GM19395 (cell line): Measurements from ENCODE around the gene ACAA2.
"Not testable (repeated sequence)": the region's sequence is repeated elsewhere in the genome, so short reads cannot be mapped to it uniquely, and the experiment has no call there.

Experiments
- ATAC-seq: cut with Tn5 transposase; IDR thresholded peaks from one replicate; pipeline ENCODE4 v1.9.1; 2021; ENCODE audit warnings: mild to moderate bottlenecking, moderate library complexity; ENCODE audit not compliant: unreplicated experiment

ACAA2 gene

DNA sequence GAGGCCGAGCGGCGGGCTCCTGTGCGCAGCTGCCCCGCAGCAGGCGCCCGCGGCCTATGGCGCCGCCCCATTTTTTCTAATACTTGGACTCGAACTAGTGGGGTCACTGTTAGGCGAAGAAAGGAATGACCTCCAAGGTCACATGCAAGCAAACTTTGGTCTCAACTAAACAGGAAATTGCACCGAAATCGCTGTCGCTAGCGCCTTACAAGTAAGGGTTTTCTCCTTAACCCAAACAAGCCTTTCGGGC, 339 bp downstream of the ACAA2 start:
- peak; percentile 34 for ATAC-seq

DNA sequence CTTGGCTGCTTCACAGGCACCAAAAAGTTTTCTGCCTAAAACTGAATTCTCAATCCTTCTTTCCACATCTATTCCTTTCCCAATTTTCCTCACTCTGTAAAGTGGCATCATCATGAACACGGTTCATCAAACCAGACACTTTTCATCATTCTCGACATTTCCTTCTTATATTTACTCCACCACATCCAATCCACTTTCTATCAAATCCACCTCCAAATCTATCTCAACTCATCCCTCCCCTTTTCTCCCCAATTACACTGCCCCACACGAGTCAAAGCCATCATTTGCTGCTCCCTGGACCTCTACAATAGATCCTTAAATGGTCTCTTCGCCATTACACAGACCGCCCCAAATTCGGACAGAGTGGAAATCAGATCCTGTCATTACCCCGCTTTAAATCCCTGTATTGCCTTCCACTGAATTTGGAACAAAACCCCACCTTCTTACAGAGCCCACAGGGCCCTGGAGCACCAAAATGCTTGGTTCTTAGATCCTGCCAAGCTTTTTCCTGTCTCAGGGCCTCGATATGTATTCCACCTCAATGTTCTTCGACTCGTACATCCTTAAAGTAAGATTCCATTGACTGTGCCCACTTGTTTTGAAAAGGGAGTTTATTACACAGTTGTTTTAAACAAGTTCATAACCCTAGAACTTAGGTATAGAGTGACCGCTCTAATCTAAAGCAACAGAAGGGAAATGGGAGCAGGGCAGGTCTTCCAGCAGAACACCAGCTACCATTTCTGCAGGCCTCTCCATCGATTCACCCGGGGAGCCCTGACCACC, 856 bp downstream of the ACAA2 start:
- ATAC-seq: no peak

- ATAC-seq: no peak
Observed at GRCh38 chr18:49811151-49811938, 2.0 kb downstream of the ACAA2 start.

DNA sequence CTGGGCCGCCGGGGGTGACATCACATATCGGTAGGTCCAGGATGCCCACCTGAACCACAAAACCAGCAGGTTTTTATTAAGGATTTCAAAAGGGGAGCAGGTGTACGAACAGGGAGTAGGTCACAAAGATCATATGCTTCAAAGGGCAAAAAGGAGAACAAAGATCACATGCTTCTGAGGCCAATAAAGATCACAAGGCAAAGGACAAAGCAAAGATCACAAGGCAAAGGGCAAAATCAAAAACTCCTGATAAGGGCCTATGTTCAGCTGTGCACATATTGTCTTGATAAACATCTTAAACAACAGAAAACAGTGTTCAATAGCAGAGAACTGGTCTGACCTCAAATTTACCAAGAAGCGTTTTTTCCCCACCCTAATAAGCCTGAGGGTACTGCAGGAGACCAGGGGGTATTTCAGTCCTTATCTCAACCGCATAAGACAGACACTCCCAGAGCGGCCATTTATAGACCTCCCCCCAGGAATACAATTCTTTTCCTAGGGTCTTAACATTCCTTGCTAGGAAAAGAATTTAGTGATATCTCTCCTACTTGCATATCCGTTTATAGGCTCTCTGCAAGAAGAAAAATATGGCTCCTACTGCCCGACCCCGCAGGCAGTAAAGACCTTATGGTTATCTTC, 4.7 kb downstream of the ACAA2 start:
- not testable (repeated sequence) for ATAC-seq

DNA sequence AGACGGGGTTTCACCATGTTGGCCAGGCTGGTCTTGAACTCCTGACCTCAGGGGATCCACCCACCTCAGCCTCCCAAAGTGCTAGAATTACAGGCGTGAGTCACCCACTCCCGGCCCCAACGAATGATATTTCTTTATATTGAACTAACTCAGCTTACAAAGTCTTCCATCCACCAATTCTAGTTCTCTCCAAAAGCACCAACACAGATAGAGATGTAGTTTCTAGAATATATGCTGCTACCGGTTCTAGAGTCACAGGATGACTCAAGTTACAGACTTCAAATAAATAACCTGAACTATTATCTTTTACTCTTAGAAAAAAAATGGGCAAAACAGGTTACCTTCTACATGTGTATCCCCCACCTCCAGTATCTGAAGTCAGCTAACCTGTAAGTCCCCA, 9.2 kb downstream of the ACAA2 start:
- ATAC-seq: no peak

DNA sequence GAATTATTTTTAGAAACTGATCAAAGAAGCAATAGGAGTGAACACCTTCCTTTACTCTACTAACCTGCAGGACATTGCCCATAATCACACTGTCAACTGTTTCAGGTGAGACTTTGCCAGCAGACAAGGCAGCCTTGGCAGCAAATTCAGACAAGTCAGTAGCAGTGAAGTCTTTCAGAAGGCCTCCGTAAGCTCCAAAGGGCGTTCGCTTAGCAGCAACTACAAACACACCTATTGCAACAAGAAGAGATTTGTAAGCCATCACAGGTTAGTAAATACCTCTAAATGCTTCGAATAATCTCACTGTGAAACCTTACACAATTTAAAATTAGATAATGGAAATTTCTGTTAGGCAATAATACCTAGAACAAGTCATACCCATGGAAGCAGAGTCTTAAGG, 10.7 kb downstream of the ACAA2 start:
- no peak for ATAC-seq

DNA sequence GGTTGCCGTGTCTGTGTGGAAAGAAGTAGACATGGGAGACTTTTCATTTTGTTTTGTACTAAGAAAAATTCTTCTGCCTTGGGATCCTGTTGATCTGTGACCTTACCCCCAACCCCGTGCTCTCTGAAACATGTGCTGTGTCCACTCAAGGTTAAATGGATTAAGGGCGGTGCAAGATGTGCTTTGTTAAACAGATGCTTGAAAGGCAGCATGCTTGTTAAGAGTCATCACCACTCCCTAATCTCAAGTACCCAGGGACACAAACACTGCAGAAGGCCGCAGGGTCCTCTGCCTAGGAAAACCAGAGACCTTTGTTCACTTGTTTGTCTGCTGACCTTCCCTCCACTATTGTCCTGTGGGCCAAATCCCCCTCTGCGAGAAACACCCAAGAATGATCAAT, 12.8 kb downstream of the ACAA2 start:
- ATAC-seq: not testable (repeated sequence)

GRCh38 chr18:49799806-49800205, 13.5 kb downstream of the ACAA2 start:
- not testable (repeated sequence) for ATAC-seq

DNA sequence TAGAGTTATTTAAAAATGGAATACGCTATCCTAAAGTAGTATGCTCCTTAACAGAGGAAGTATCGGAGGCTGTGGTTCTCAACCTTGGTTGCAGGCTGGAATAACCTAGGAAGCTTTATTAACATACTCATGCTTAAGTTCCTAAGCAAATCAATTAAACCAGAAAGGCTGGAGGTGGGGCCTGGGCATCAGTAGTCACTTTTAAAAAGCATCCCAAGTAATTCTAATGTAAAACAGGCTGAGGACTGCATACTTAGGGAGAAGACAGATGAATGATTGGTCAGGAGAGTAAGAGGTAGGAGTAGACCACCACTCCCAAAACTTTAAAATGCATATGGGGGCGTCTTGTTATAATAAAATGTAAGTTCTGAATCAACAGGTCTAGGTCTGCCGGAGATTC, 15.3 kb downstream of the ACAA2 start:
- no peak for ATAC-seq

DNA sequence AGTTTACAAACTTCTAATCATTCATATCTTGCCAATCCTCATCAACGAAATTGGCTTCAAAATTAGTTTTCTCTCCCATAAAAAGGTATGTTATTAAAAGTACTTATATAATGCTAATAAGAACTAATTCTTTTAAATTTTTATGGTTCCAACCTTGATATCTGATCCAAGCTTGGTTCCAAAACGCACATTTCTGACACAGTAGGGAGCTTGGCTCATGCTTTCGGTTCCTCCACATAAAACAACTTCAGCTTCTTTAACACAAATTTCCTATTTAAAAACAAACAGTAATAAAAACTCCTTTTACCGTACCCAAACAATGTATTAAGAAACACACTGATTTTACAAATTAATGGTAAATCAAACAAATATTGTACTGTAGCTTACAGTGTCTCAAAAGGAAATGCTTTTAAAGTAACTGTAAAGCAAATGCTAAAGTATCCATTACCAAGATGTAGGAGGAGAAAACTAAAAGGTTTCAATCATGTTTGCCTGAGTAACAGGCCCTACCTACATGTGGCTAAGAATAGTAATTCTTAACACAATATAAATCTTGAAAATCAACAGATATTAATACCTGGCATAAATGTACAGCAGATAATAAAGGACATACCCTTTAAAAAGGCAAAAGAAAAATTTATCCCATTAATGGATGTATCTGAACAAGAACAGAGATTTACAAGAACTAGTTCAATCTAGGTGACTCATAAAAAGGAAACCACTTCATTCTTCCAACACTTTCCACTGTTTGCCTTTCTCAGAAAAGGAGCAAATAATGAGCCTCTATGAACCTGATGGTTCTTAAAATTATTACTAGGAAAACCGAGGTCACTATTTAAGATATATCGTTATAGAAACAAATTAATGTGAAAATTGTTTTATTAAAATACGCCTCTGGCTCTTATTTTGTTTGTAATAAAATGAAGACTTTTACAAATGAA, 17.5 kb downstream of the ACAA2 start:
- no peak for ATAC-seq

GRCh38 chr18:49794743-49795142, 18.6 kb downstream of the ACAA2 start:
- ATAC-seq: no peak

DNA sequence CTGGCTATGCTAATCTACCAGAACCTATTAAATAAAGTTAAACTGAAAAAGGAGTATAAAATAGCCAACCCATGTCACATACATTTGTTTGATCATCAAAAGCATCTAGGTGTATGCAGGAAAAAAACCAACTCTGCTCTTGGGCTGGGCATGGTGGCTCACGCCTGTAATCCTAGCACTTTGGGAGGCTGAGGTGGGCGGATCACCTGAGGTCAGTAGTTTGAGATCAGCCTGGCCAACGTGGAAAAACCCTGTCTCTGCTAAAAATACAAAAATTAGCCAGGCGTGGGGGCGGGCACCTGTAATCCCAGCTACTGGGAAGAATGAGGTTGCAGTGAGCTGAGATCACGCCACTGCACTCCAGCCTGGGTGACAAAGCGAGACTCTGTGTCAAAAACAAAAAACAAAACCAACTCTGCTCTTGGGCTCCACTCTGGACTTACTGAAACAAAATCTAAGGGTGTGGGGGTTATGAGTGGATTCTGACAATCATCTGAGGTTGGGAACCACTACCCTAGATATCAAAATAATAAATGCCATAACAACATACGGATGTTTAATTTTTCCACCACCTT, 23.7 kb downstream of the ACAA2 start:
- ATAC-seq: not testable (repeated sequence)

- peak; percentile 69 for ATAC-seq
Observed at GRCh38 chr18:49788327-49788898, 24.9 kb downstream of the ACAA2 start.

- no peak for ATAC-seq
Observed at GRCh38 chr18:49786019-49786720, 27.2 kb downstream of the ACAA2 start.

DNA sequence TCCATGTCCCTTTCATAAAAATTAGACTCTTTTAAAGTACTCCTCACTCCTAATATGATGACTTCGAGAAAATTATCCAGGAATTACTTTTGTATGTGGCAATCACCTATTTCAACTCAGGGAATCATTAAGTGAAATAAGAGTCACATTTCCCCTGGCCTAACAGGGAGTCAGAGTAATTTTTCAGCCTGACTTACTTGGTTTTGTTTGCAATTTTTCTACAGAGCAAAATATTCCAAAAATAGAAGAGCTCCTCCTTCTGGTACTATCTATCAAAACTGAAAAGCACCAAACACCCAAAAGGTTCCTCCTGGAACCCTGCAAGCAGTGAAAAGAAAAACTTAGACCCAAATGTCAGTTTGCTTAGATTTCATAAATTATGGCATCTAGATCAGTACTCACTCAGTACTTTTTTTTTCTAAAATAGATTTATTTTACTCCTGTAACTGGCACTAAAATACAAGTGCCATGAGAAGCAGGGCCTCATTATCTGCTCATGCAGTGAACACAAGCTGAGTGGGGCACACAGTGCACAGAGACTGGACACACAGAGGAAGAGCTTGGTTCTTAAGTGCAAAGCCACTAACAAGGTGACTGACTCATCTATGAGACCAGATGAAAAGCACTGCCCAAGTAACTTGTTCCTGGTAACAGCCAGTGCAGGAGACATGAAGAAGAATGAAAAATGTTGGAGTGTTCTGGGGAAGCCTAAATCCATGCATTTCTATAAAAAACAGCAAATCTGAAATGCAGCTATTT, 28.7 kb downstream of the ACAA2 start:
- no peak for ATAC-seq

DNA sequence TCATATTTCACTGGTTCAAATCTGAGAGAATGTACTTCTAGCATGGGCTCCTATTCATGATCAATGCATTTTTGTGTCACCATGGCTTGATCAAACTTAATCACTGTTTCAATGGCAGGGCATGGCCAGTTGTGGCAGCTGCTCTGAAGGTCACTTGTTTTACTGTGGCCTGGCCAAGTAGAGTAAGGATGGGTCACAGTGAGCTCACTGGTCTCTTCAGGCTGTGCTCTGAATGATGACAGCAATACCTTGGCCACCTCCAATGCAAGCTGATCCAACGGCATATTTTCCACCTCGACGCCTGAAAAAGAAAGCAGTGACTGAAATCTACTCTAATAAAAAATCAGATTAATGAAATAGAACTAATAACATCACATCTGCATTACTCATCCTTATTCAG, 29.7 kb downstream of the ACAA2 start:
- not testable (repeated sequence) for ATAC-seq

GRCh38 chr18:49778826-49779465, 34.4 kb downstream of the ACAA2 start:
- ATAC-seq: no peak

DNA sequence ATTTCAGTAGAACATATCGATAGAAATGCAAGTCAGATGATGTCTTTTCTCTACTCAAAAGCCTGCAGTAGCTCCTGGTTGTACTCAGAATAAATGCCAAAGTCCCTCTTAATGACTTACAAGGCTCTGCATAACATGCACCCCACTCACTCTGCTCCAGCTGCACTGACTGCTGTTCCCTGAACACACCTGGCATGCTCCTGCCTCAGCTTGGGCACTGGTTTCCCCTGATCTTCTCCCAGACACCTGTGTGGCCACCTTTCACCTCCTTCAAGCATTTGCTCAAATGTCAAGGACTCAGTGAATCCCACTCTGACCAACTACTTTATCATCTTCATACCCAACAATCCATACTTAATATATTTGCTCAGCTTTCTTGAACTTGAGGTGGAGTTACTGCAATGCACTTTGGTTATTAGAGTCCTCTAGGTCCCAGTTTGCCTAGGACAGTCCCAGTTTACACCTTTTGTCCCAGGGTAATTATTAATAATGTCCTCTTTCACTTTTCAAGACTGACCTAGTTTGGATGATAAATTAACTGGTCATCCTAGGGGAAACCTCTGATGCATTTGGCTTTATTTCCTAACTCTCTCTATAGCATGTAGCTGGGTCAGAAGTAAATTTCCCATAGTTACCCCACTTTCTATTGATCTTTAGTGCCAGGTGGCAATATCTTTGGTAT, 44.1 kb downstream of the ACAA2 start:
- no peak for ATAC-seq
